ENCODE data around the gene PRSS56. TPM values are rescaled to one million over a fixed set of nuclear protein-coding genes. Genes with fewer than 3 reads are reported as not detected.

PRSS56 gene
- total RNA-seq, 1 donor from 2014 or later = not detected

GRCh38 chr2:232547991-232548390 lies 27.8 kb downstream of the PRSS56 start:
- Histone ChIP-seq H3K27me3 (ENCODE audit: control insufficient read depth, insufficient read depth, low read length) (no peaks in the 10 kb centered on the region), H3K4me3 (ENCODE audit: low read depth, low read length) (no peak overlapping the region), H3K36me3 (ENCODE audit: control insufficient read depth, insufficient read depth, low read length) (no peaks in the 10 kb centered on the region)
- DNase-seq (ENCODE audit: low read depth) = no peak
- TF ChIP-seq CTCF (IDR thresholded peaks at IDR 0.05; ENCODE audit: insufficient read depth, low read length, poor library complexity, severe bottlenecking) = no peak

- H3K27me3 ChIP-seq (ENCODE audit: control insufficient read depth, insufficient read depth, low read length) = no peaks in the 10 kb centered on the region
- H3K36me3 ChIP-seq (ENCODE audit: control insufficient read depth, insufficient read depth, low read length) = no peaks in the 10 kb centered on the region
- peak overlapping the region; percentile 80 for H3K4me3 ChIP-seq (ENCODE audit: low read depth, low read length)
- TF ChIP-seq CTCF (IDR thresholded peaks at IDR 0.05; ENCODE audit: insufficient read depth, low read length, poor library complexity, severe bottlenecking) = no peak
- no peak for DNase-seq (ENCODE audit: low read depth)
Observed at GRCh38 chr2:232549655-232550353, 29.6 kb downstream of the PRSS56 start.

- Histone ChIP-seq H3K4me3 (ENCODE audit: low read depth, low read length) (peak within 1 kb of the TSS; percentile 80), H3K27me3 (ENCODE audit: control insufficient read depth, insufficient read depth, low read length) (no peaks in the 10 kb centered on the region), H3K36me3 (ENCODE audit: control insufficient read depth, insufficient read depth, low read length) (no peaks in the 10 kb centered on the region)
- peak; percentile 58 for DNase-seq (ENCODE audit: low read depth)
- peak; percentile 15 for TF ChIP-seq CTCF (IDR thresholded peaks at IDR 0.05; ENCODE audit: insufficient read depth, low read length, poor library complexity, severe bottlenecking)
Observed at GRCh38 chr2:232550354-232551249, 30.4 kb downstream of the PRSS56 start, which contains the start of the genes EIF4E2 and TIGD1. EIF4E2 (plus strand) TSS chr2:232550689; CDS start chr2:232550725, 36 bp downstream. TIGD1 (minus strand) TSS chr2:232550557; CDS start chr2:232549882, 675 bp downstream.

- Histone ChIP-seq H3K4me3 (ENCODE audit: low read depth, low read length) (peak overlapping the region; percentile 80), H3K27me3 (ENCODE audit: control insufficient read depth, insufficient read depth, low read length) (no peaks in the 10 kb centered on the region), H3K36me3 (ENCODE audit: control insufficient read depth, insufficient read depth, low read length) (no peaks in the 10 kb centered on the region)
- no peak for TF ChIP-seq CTCF (IDR thresholded peaks at IDR 0.05; ENCODE audit: insufficient read depth, low read length, poor library complexity, severe bottlenecking)
- DNase-seq (ENCODE audit: low read depth) = no peak
Observed at GRCh38 chr2:232551250-232551638, 31.1 kb downstream of the PRSS56 start.

GRCh38 chr2:232551776-232552175 lies 31.6 kb downstream of the PRSS56 start:
- Histone ChIP-seq H3K36me3 (ENCODE audit: control insufficient read depth, insufficient read depth, low read length) (no peaks in the 10 kb centered on the region), H3K4me3 (ENCODE audit: low read depth, low read length) (peak overlapping the region; percentile 80), H3K27me3 (ENCODE audit: control insufficient read depth, insufficient read depth, low read length) (no peaks in the 10 kb centered on the region)
- no peak for TF ChIP-seq CTCF (IDR thresholded peaks at IDR 0.05; ENCODE audit: insufficient read depth, low read length, poor library complexity, severe bottlenecking)
- DNase-seq (ENCODE audit: low read depth) = no peak

Data from kidney epithelial cell (primary cell).